SU-DHL-6 (cell line): Measurements from ENCODE around the gene MYBPH.

ENCODE experiments used
- CTCF ChIP-seq: fragments of 200-600 bp; sonication (generic); IDR thresholded peaks from one replicate; pipeline ENCODE4 v1.5.1; 2017; ENCODE audit warnings: antibody characterized with exemption, mild to moderate bottlenecking, low read length, moderate library complexity; ENCODE audit not compliant: insufficient read depth, poor library complexity, severe bottlenecking
- EZH2phosphoT487 ChIP-seq: fragments of 200-600 bp; sonication (generic), shearing (Covaris generic); conservative IDR thresholded peaks from 2 replicates; pipeline ENCODE4 v1.6.1; 2018; ENCODE audit warnings: mild to moderate bottlenecking, antibody characterized with exemption, low read length, moderate library complexity, mixed read lengths

DNA sequence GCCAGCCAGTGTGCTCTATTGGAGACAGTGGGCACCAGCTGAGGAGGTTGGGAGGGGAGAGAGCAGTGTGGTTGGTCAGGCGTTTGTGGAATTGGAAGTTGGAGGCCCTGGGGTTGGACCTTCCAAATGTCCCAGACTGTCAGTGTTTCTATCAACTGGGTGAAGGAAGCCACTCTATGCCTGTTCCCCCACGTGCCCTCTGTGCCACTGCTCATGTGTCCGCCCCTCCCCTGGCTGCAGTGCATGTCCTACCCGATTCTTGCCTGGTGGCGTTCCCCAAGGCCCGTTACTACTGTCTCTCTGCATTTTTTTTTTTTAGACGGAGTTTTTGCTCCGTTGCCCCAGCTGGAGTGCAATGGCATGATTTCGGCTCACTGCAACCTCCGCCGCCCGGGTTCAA is 27.0 kb downstream of the MYBPH start:
- TF ChIP-seq CTCF = no peak
- TF ChIP-seq EZH2phosphoT487 = no peak
